Pericardium fibroblast (primary cell): ENCODE results near the gene RCCD1. TPM values are rescaled to one million over a fixed set of nuclear protein-coding genes. Genes with fewer than 3 reads are reported as not detected.

ENCODE experiments used
- total RNA-seq: library from RNA; depleted of rRNA; stranded (reverse); fragments of >200 nt; gene quantifications from 2 replicates; pipeline ENCODE4 v1.2.3, GENCODE V29; 2015

Gene RCCD1, protein sequence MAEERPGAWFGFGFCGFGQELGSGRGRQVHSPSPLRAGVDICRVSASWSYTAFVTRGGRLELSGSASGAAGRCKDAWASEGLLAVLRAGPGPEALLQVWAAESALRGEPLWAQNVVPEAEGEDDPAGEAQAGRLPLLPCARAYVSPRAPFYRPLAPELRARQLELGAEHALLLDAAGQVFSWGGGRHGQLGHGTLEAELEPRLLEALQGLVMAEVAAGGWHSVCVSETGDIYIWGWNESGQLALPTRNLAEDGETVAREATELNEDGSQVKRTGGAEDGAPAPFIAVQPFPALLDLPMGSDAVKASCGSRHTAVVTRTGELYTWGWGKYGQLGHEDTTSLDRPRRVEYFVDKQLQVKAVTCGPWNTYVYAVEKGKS
- total RNA-seq = 7.4 and 16.3 TPM in 2 replicates

DNA sequence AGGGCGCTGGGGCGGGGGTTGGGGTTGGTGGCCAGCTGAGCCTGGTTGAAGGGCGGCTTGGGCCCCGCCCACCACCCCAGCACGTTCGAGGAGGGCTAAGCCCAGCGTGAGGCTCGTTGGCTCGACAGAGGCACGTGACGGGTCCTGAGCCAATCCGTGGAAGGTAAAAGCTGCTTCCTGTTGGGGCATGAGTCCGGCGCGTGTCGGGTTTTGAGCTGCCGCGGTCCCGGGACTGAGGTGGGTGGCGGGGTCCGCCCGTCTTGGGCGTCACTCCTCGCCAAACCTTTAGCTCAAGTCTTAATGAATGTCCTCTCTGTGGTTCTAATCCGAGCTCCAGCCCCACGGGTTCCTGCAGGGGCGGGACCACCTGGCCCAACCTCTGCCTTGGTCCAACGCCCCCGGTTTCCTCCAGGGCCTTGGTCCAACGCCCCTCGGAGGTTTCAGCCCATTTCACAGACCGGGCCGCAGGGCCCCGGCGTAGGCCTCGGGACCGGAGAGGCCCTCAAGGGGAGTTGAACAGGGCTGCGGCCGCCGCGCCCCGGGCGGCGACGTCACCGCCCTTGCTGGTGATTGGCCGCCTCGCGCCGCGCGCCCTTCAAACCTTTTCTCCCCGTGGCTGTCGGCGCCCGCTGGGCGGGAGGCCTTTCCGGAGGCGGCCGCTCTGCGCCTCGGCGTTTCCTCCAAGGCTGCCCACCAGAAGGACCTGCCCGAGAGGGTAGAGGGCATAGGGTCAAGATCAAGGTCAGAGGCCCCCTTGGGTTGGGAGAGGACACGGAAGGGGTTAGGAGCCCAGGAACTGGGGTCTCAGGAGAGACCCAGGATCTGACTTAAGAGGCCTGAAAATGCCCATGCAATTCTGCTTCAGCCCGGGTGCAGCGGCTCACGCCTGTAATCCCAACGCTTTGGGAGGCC, at the start of gene RCCD1:
TSS of gene RCCD1 (plus strand) at position 173 of the 912 bp plus-strand sequence. CDS start 1,851 bp downstream, outside the sequence.

DNA sequence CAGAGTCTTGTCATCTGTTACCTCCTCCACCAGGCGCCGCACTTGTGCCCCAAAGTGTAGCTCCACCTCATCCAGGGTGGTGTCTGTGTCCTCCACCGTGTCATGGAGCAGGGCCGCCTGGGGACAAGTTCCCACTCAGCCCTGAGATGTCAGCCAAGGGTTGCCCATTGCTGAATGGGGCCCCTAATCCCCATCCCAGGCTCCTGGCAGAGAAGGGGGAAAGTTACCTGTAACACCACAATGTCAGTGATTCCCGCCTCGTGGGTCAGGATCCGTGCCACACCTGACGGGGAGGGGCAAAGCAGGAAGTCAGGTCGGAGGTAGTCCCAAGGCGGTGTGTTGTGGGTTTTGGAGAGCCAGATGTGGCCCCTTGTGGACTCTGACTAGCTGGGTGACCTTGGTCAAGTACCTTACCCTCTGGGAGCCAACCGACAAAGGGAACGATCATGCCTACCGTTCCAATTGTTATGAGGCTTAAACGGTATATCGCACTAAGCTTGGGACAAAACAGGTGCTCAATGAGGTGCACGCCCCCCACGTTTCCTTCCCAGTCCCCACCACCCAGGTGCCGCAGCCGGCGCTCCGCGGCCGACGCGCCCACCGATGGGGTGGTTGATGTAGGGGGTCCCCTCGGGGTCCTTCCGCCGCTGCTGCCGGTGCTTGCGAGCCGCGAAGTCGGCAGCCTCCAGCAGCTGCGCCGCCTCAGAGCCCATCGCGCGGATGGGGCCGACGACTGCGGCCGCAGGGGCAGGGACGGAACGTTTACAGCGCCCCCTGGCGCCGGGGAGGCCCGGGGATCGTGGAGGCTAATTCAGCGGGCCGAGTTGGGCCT, 22.6 kb upstream of the RCCD1 start, which contains the start of gene HDDC3:
TSS of gene HDDC3 (minus strand) at position 722 of the 832 bp plus-strand sequence. CDS start at position 713, 9 bp downstream.

DNA sequence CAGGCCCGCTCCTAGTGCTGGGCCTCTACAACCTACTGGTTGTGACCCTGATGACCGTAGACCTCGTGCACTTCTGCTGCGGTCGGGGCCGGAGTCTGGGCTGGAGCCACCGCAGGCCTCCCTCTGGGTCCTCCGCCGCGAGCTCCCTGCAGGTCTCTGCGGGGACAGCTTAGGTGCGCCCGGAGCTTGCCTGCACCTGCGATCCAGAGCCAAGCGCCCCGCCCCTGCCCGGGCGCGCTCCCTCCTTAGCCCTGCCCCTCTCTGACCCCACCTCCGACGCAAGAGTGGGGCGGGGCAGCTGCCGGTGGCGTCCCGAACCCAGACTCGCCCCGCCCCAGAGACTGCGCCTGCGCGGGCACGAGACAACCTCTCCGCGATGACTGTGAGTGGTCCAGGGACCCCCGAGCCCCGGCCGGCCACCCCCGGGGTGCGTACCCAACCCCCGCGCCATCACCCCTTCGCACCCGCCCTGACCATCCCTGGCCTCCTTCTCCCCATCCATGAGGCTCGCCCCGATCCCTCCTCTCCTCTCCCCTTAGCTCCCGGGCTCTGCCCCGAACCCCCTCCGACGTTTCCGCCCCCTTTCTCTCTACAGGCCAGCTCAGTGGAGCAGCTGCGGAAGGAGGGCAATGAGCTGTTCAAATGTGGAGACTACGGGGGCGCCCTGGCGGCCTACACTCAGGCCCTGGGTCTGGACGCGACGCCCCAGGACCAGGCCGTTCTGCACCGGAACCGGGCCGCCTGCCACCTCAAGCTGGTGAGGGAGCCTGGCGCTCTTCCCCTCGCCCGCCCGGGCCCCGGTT, 19.5 kb upstream of the RCCD1 start, which contains the start of gene UNC45A:
TSS of gene UNC45A (plus strand) at position 337 of the 803 bp plus-strand sequence. CDS start at position 377, 40 bp downstream.

DNA sequence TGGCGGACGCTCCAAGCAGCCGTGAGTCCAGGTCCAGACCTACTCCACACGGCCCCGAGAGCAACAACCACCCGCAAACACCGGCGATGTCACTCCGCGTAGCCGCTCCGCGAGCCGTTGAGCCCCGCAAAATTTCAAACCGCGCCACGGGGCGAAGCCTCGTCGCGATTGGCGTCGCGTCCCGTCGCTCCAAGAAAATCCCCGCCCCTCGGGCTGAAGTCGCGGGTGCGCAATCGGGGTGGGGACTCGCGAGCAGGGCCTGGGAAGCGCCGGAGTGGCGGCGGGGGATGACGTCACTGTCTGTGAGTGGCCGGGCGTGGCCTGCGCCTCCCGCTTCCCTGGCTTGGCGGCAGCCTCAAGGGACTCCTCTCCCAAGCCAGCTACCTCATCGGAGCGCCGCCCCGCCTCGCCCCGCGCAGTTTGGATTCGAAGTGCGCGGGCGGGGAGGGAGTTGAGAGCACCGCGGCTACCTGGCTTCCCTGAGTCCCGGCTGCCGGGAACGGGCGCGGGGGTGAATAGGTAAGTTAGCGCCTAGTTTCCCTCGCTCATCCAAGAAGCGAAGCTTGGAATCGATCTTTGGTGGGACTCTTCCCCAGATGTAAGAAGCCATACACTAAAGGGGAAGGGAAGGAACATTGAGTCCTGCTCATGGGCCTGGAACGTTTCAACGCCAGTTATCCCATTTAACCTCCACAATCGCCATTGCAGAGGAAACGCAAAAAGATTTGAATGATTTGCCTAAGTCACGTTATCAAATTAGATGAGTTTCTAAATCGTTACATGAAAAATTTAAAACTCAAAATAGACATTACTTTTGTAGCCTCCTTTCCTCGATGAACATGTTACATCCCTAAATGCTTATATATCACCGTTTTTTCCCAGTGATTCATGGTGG, 40.0 kb downstream of the RCCD1 start, which contains the start of gene PRC1:
TSS of gene PRC1 (minus strand) at position 119 of the 895 bp plus-strand sequence. CDS start at position 1, 118 bp downstream.

Other genes starting within 250 kb of the RCCD1 start
- 0.23 and 1.8 TPM in 2 replicates for gene BLM, start 237.5 kb upstream of the RCCD1 start, total RNA-seq
- gene FURIN, start 86.3 kb upstream of the RCCD1 start, total RNA-seq = 28.6 and 51.8 TPM in 2 replicates
- 26.6 and 30.5 TPM in 2 replicates for gene FES, start 70.4 kb upstream of the RCCD1 start, total RNA-seq
- gene MAN2A2, start 51.6 kb upstream of the RCCD1 start, total RNA-seq = 7.5 and 11.1 TPM in 2 replicates
- 8.8 and 9.3 TPM in 2 replicates for gene HDDC3, start 22.3 kb upstream of the RCCD1 start, total RNA-seq
- 24.5 and 36.4 TPM in 2 replicates for gene UNC45A, start 19.6 kb upstream of the RCCD1 start, total RNA-seq
- gene PRC1, start 39.7 kb downstream of the RCCD1 start, total RNA-seq = 8.3 and 12.8 TPM in 2 replicates
- gene VPS33B, start 67.7 kb downstream of the RCCD1 start, total RNA-seq = 5.6 and 13.1 TPM in 2 replicates
- not detected in 2 replicates for gene SV2B, start 145.4 kb downstream of the RCCD1 start, total RNA-seq